ENCODE data around the gene SORCS2. TPM values are rescaled to one million over a fixed set of nuclear protein-coding genes. Genes with fewer than 3 reads are reported as not detected.

Gene SORCS2
- total and polyA plus RNA-seq, 2 of the 4 experiments (the other 2 are of a cell fraction): 0.36 to 0.62 TPM

DNA sequence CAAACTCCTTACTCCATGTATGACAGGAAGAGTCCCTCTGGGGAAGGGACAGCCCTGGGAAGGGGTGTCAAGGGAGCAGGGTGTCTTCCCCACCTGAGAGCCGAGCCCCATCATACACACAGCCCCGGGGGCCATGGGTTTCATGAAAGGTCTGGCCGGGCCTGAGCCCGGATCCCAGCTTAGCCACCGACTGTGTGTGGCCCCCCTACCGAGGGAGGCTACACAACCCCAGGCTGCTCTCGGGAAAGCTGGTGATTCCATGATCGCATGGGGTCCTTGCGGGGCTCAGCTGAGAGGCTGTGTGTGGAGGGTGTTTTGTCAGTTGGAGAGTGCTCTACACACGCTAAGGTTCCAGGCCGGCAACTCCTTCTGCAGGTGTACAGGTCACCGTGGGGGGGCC, 55.6 kb downstream of the SORCS2 start:
- TF ChIP-seq NFE2L2 (IDR thresholded peaks at IDR 0.05; ENCODE audit: low read depth, low read length) (no peak), FOS (IDR thresholded peaks at IDR 0.05; ENCODE audit: low read depth, low read length) (no peak), RFX5 (IDR thresholded peaks at IDR 0.05; ENCODE audit: low read depth, low read length) (no peak), BHLHE40 (IDR thresholded peaks at IDR 0.05; ENCODE audit: low read depth, low read length) (no peak), CEBPB (IDR thresholded peaks at IDR 0.05; ENCODE audit: low read depth, low read length) (no peak), RCOR1 (IDR thresholded peaks at IDR 0.05; ENCODE audit: insufficient replicate concordance, low read length) (no peak), POLR2A (IDR thresholded peaks at IDR 0.05; ENCODE audit: low read depth, low read length) (no peak), SMC3 (IDR thresholded peaks at IDR 0.05; ENCODE audit: low read depth, low read length) (no peak), MAFK (IDR thresholded peaks at IDR 0.05; ENCODE audit: low read depth, low read length) (no peak)
- Histone ChIP-seq H3K4ac (ENCODE audit: low read depth, low read length) (no peak overlapping the region), H3K14ac (replicated peaks; ENCODE audit: low read depth, low read length) (no peak overlapping the region), H3K9ac (ENCODE audit: low read depth, low read length) (no peak overlapping the region), H3K27ac (ENCODE audit: insufficient read depth, low read length) (no peak overlapping the region), H2AFZ (replicated peaks; ENCODE audit: low read length, poor library complexity) (no peak overlapping the region), H4K8ac (ENCODE audit: low read depth in 2 of 2, low read length in 2 of 2) (no peak overlapping the region), H3K23ac (ENCODE audit: low read depth, low read length) (no peak overlapping the region), H3K36me3 (ENCODE audit: control insufficient read depth, insufficient read depth, low read length) (no peaks in the 10 kb centered on the region), H3K27me3 (ENCODE audit: control insufficient read depth, insufficient read depth, low read length) (peaks cover 39% of the 10 kb centered on the region), H3K18ac (ENCODE audit: low read depth, low read length) (no peak overlapping the region), H3K9me1 (ENCODE audit: insufficient read depth, low read length) (no peaks in the 10 kb centered on the region), H4K91ac (ENCODE audit: insufficient read depth, low read depth, low read length) (no peak overlapping the region), H2BK20ac (ENCODE audit: low read depth, low read length) (no peak overlapping the region), H3K56ac (ENCODE audit: extremely low read depth, insufficient read depth, low read length) (no peak overlapping the region), H2BK5ac (ENCODE audit: low read depth, low read length, poor library complexity, severe bottlenecking) (no peak overlapping the region), H2AK5ac (ENCODE audit: low read depth, low read length) (no peak overlapping the region), H3K4me2 (ENCODE audit: low read depth, low read length) (no peak overlapping the region), H4K5ac (ENCODE audit: low read depth, low read length) (no peak overlapping the region), H3K9me3 (ENCODE audit: control insufficient read depth, insufficient read depth, low read length) (peaks cover 8% of the 10 kb centered on the region; the same call in 1 of the 2 replicates), H2AK9ac (replicated peaks; ENCODE audit: low read depth, low read length, poor library complexity) (no peak overlapping the region), H4K20me1 (ENCODE audit: insufficient read depth, low read length) (no peaks in the 10 kb centered on the region; the same call in 1 of the 2 replicates), H2BK120ac (ENCODE audit: low read depth, low read length) (no peak overlapping the region), H3K4me1 (ENCODE audit: control insufficient read depth, insufficient read depth, low read length) (no peaks in the 10 kb centered on the region), H2BK15ac (ENCODE audit: low read depth, low read length) (no peak overlapping the region), H3K79me1 (ENCODE audit: low read depth in 1 of 2, low read length in 2 of 2) (no peaks in the 10 kb centered on the region), H3K4me3 (ENCODE audit: insufficient read depth, low read depth, low read length) (no peak overlapping the region)
- no CpG with 5 or more reads among the region's 12 CpGs for WGBS, 2 experiments (ENCODE audit: extremely low coverage in 2 of 2, insufficient read length in 1 of 2)
- POLR2A ChIA-PET (ENCODE audit: unreplicated experiment): no interaction called here
- dilution Hi-C loops (cut with HindIII; ENCODE audit: low sequenced_read_pairs, unreplicated experiment): no loop called here
- in situ Hi-C loops (cut with MboI; ENCODE audit: low sequenced_read_pairs): no loop called here
- DNase-seq: no peak
- BruUV-seq (replicated peaks): no TSS peak
- intact Hi-C loops (cut with micrococcal nuclease): no loop called here
- CTCF ChIA-PET: no interaction called here
- no peak for ATAC-seq (ENCODE audit: low read depth)
